ENCODE results near the gene NT5C.

Gene NT5C

DNA sequence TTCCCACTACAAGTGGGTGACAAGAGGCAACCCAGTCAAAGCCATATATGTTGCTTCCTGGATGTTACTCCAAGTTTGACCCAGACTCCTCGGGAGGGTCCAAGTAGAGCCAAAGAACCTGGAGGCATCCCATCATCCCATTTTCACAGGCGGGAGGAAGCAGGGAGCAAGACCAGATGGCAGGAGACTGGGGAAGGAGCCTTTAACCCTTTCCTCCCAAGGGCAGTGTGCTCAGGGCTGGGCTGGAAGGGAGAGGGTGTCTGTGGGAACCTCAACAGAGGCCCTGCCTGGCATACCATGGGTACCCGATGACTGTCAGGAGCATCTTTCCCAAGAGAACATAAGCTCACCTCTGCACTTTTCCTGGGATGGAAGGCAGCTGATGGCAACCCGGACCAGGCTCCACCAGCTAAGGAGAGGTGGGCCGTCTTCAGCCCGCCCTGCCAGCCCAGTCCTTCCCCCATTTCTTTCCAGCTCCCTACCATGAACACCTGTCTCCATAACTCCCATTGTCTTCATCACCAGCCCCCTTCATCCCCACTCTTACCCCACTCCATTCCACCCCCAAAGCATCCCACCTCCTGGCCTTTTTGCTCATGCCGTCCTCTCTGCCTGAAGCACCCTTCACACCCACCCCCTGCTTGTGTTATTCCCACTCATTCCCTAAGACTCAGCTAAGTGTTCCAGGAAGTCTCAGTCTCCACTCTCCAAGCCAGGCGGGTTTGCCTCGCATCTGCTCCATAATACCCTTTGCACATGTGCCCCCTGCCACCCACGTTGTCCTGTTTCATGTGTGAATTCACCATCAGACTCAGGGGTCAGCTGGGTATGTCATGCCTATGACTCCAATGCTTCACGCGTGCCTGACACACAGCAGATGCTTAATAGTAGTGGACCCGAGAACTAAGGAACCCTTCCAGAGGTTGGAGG is 49.7 kb downstream of the NT5C start:
- no peaks in the 10 kb centered on the region for H3K36me3 ChIP-seq (ENCODE audit: control insufficient read depth, insufficient read depth, low read length)
- no peak overlapping the region for H3K4me3 ChIP-seq (ENCODE audit: low read length)
- peaks cover 50% of the 10 kb centered on the region for H3K4me1 ChIP-seq (ENCODE audit: control insufficient read depth, insufficient read depth, low read length)
- no peaks in the 10 kb centered on the region for H3K9me3 ChIP-seq (ENCODE audit: control insufficient read depth, low read length)
- H3K27me3 ChIP-seq (ENCODE audit: control insufficient read depth, insufficient read depth, low read length): no peaks in the 10 kb centered on the region
- H3K9ac ChIP-seq (ENCODE audit: low read length): no peak overlapping the region

Measured in mucosa of stomach (tissue), 1 donor.